Superior temporal gyrus (tissue), 1 donor: Measurements from ENCODE around the gene INSR.
"Not testable (repeated sequence)": the region's sequence is repeated elsewhere in the genome, so short reads cannot be mapped to it uniquely, and the experiment has no call there.

Experiments
- DNase-seq: peaks from one replicate; pipeline ENCODE4 v3.0.0-alpha.2; 2016; ENCODE audit errors: extremely low spot score

Gene INSR

GRCh38 chr19:7098701-7099596, 195.3 kb downstream of the INSR start:
- DNase-seq = peak; percentile 90

GRCh38 chr19:7098096-7098495, 196.1 kb downstream of the INSR start:
- no peak for DNase-seq

- no peak for DNase-seq
Observed at GRCh38 chr19:7088999-7089398, 205.2 kb downstream of the INSR start.

- DNase-seq = no peak
Observed at GRCh38 chr19:7083076-7083956, 210.9 kb downstream of the INSR start.

GRCh38 chr19:7078008-7078407, 216.2 kb downstream of the INSR start:
- no peak for DNase-seq

- DNase-seq = no peak
Observed at GRCh38 chr19:7076151-7076550, 218.1 kb downstream of the INSR start.

- no peak for DNase-seq
Observed at GRCh38 chr19:7074705-7075282, 219.4 kb downstream of the INSR start.

- no peak for DNase-seq
Observed at GRCh38 chr19:7072541-7072940, 221.7 kb downstream of the INSR start.

GRCh38 chr19:7069904-7070226, 224.3 kb downstream of the INSR start:
- no peak for DNase-seq

GRCh38 chr19:7069042-7069903, 224.9 kb downstream of the INSR start, which contains the start of gene ZNF557:
Gene ZNF557, plus strand, starts transcription at chr19:7069703. Its CDS starts 5,372 bp downstream, at chr19:7075075.
- peak; percentile 94 for DNase-seq

GRCh38 chr19:7068599-7068998, 225.6 kb downstream of the INSR start:
- no peak for DNase-seq

GRCh38 chr19:7067716-7068115, 226.5 kb downstream of the INSR start:
- no peak for DNase-seq

GRCh38 chr19:7067122-7067521, 227.1 kb downstream of the INSR start:
- not testable (repeated sequence) for DNase-seq

GRCh38 chr19:7063764-7064418, 230.3 kb downstream of the INSR start:
- DNase-seq = no peak

GRCh38 chr19:7063339-7063738, 230.9 kb downstream of the INSR start:
- DNase-seq = no peak
